H1 (cell line): ENCODE data around the gene CHCHD3. TPM values are rescaled to one million over a fixed set of nuclear protein-coding genes. Genes with fewer than 3 reads are reported as not detected.

Experiments used
- CTCF ChIA-PET: fragments of 300-600 bp; sonication (Branson Sonifier 250); formaldehyde crosslinking; loops from one replicate; lab custom pipeline; 2021; ENCODE audit not compliant: partially characterized antibody; lab: Charles Lee
- POLR2A ChIA-PET: fragments of 300-600 bp; sonication (Branson Sonifier 250); formaldehyde crosslinking; loops from one replicate; lab custom pipeline; 2021; ENCODE audit warnings: inconsistent platforms; ENCODE audit not compliant: partially characterized antibody; lab: Charles Lee
- DNase-seq, 2 experiments: peaks; one replicate each; pipeline versions ENCODE4 v3.0.0 to v3.0.0-alpha.2; 2010 to 2022; ENCODE audit warnings: low spot score in 2 of 2, low read depth in 1 of 2, mixed read lengths in 1 of 2
- FAIRE-seq: peaks from 2 replicates; lab custom pipeline; 2011; peaks lifted over from hg19 to GRCh38; lab: Jason Lieb, UNC
- H2AFZ ChIP-seq: 2 replicates; pipeline ENCODE4 v1.8.1; 2012; ENCODE audit warnings: low read length, inconsistent platforms
- H2AK5ac ChIP-seq: 2 replicates; pipeline ENCODE4 v1.6.1; 2013; ENCODE audit warnings: low read depth, low read length
- H2BK120ac ChIP-seq: replicated peaks from 2 replicates; pipeline ENCODE3; 2013; ENCODE audit warnings: low read depth, low read length, inconsistent platforms
- H2BK12ac ChIP-seq: 2 replicates; pipeline ENCODE4 v1.6.1; 2013; ENCODE audit warnings: low read depth, low read length
- H2BK15ac ChIP-seq: 2 replicates; pipeline ENCODE4 v1.6.1; 2013; ENCODE audit warnings: low read length
- H2BK20ac ChIP-seq: 2 replicates; pipeline ENCODE4 v1.6.1; 2013; ENCODE audit warnings: low read length
- H2BK5ac ChIP-seq: 2 replicates; pipeline ENCODE4 v1.6.1; 2013; ENCODE audit warnings: low read depth, low read length
- H3K14ac ChIP-seq: 2 replicates; pipeline ENCODE4 v1.6.1; 2013; ENCODE audit warnings: inconsistent platforms; ENCODE audit not compliant: insufficient read length
- H3K18ac ChIP-seq: 2 replicates; pipeline ENCODE4 v1.6.1; 2013; ENCODE audit warnings: low read length; ENCODE audit errors: extremely low read depth
- H3K23ac ChIP-seq: 2 replicates; pipeline ENCODE4 v1.6.1; 2013; ENCODE audit warnings: inconsistent platforms; ENCODE audit not compliant: insufficient read length
- H3K23me2 ChIP-seq: 2 replicates; pipeline ENCODE4 v1.6.1; 2013; ENCODE audit warnings: low read depth, low read length
- H3K27ac ChIP-seq: 2 replicates; pipeline ENCODE4 v1.6.1; 2011; ENCODE audit warnings: low read depth, low read length, inconsistent platforms
- H3K27me3 ChIP-seq, 4 experiments: replicated peaks in 1 of 4; 1 replicate in 1 of 4; 2 replicates in 3 of 4; pipeline versions ENCODE4 v1.6.1 to v1.8.1; 2011 to 2013; ENCODE audit warnings: low read length in 3 of 4, mild to moderate bottlenecking in 3 of 4, inconsistent platforms in 2 of 4, mixed read lengths in 2 of 4, moderate library complexity in 1 of 4; ENCODE audit not compliant: control insufficient read depth in 3 of 4, insufficient read depth in 3 of 4; ENCODE audit errors: extremely low read depth in 1 of 4
- H3K36me3 ChIP-seq, 4 experiments: 2 replicates each; pipeline versions ENCODE4 v1.6.1 to v1.8.1; 2011 to 2013; ENCODE audit warnings: mild to moderate bottlenecking in 4 of 4, low read length in 3 of 4, moderate library complexity in 2 of 4, control low read depth in 1 of 4, inconsistent platforms in 1 of 4; ENCODE audit not compliant: insufficient read depth in 4 of 4, control insufficient read depth in 2 of 4
- H3K4ac ChIP-seq: replicated peaks from 2 replicates; pipeline ENCODE3; 2013; ENCODE audit warnings: low read length, low read depth, mixed read lengths, inconsistent platforms; ENCODE audit not compliant: insufficient read length
- H3K4me1 ChIP-seq, 4 experiments: replicated peaks in 1 of 4; 1 replicate in 1 of 4; 2 replicates in 3 of 4; pipeline versions ENCODE4 v1.6.1 to v1.8.1; 2011 to 2013; ENCODE audit warnings: low read length in 3 of 4, inconsistent platforms in 2 of 4, mixed read lengths in 1 of 4; ENCODE audit not compliant: insufficient read depth in 4 of 4, control insufficient read depth in 3 of 4
- H3K4me2 ChIP-seq, 2 experiments: 2 replicates each; pipeline versions ENCODE4 v1.6.1 to v1.8.1; 2011 to 2013; ENCODE audit warnings: low read depth in 2 of 2, low read length in 2 of 2, control low read depth in 1 of 2, inconsistent platforms in 1 of 2, mild to moderate bottlenecking in 1 of 2; ENCODE audit not compliant: insufficient read depth in 1 of 2
- H3K4me3 ChIP-seq, 4 experiments: fragments of 200-600, 300-600 bp in 1 of 4; sonication (generic), shearing (Covaris generic), sonication (Bioruptor Twin) in 1 of 4; 2 replicates each; pipeline versions ENCODE4 v1.5.1 to v1.8.1; 2011 to 2016; ENCODE audit warnings: low read length in 4 of 4, low read depth in 3 of 4, control low read depth in 2 of 4, inconsistent platforms in 2 of 4, mild to moderate bottlenecking in 2 of 4, mixed read lengths in 1 of 4, moderate library complexity in 1 of 4; ENCODE audit not compliant: insufficient read depth in 2 of 4; ENCODE audit errors: extremely low read depth in 1 of 4
- H3K56ac ChIP-seq: replicated peaks from 2 replicates; pipeline ENCODE3; 2013; ENCODE audit warnings: low read depth, mild to moderate bottlenecking, mixed read lengths, low read length, inconsistent platforms; ENCODE audit not compliant: insufficient read length
- H3K79me1 ChIP-seq: 2 replicates; pipeline ENCODE4 v1.6.1; 2013; ENCODE audit warnings: low read depth, low read length, control low read depth
- H3K79me2 ChIP-seq, 2 experiments: 2 replicates each; pipeline versions ENCODE4 v1.6.1 to v1.8.1; 2012 to 2013; ENCODE audit warnings: low read length in 2 of 2, mild to moderate bottlenecking in 2 of 2, inconsistent platforms in 1 of 2; ENCODE audit not compliant: insufficient read depth in 2 of 2, control insufficient read depth in 1 of 2
- H3K9ac ChIP-seq, 4 experiments: replicated peaks in 1 of 4; 1 replicate in 1 of 4; 2 replicates in 3 of 4; pipeline versions ENCODE4 v1.6.1 to v1.8.1; 2011 to 2013; ENCODE audit warnings: low read depth in 3 of 4, low read length in 3 of 4, control low read depth in 2 of 4, mild to moderate bottlenecking in 2 of 4, moderate library complexity in 2 of 4, inconsistent platforms in 1 of 4; ENCODE audit errors: extremely low read depth in 1 of 4
- H3K9me3 ChIP-seq, 2 experiments: 2 replicates each; pipeline versions ENCODE4 v1.6.1 to v1.8.1; 2012 to 2013; ENCODE audit warnings: mild to moderate bottlenecking in 2 of 2, moderate library complexity in 2 of 2, control low read depth in 1 of 2, inconsistent platforms in 1 of 2, low read depth in 1 of 2, low read length in 1 of 2, mixed read lengths in 1 of 2; ENCODE audit not compliant: insufficient read depth in 2 of 2
- H4K20me1 ChIP-seq, 2 experiments: replicated peaks in 1 of 2; 2 replicates each; pipeline versions ENCODE3 to v1.8.1; 2011 to 2013; ENCODE audit warnings: inconsistent platforms in 2 of 2, low read length in 2 of 2, mild to moderate bottlenecking in 1 of 2; ENCODE audit not compliant: insufficient read depth in 2 of 2, control insufficient read depth in 1 of 2
- H4K5ac ChIP-seq: 2 replicates; pipeline ENCODE4 v1.6.1; 2013; ENCODE audit warnings: low read length, low read depth, mixed read lengths, inconsistent platforms; ENCODE audit not compliant: insufficient read length
- H4K8ac ChIP-seq: 2 replicates; pipeline ENCODE4 v1.8.0; 2013; ENCODE audit warnings: mild to moderate bottlenecking, moderate library complexity, low read length, inconsistent platforms; ENCODE audit not compliant: insufficient read depth; ENCODE audit errors: extremely low read depth
- H4K91ac ChIP-seq: replicated peaks from 2 replicates; pipeline ENCODE3; 2013; ENCODE audit warnings: low read length, mixed read lengths, inconsistent platforms; ENCODE audit not compliant: insufficient read length
- CREB1 ChIP-seq: IDR thresholded peaks from 2 replicates; pipeline ENCODE4 v1.6.1; 2012; ENCODE audit warnings: inconsistent platforms
- HDAC6 ChIP-seq: IDR thresholded peaks from one replicate; pipeline ENCODE4 v1.7.1; 2012; ENCODE audit warnings: low read depth, mild to moderate bottlenecking, inconsistent platforms, low read length, moderate library complexity
- SAP30 ChIP-seq: fragments of 300-600 bp; sonication (generic); IDR thresholded peaks from 2 replicates; pipeline ENCODE4 v1.7.1; 2012; ENCODE audit warnings: low read length, moderate library complexity, mild to moderate bottlenecking, inconsistent platforms; ENCODE audit not compliant: insufficient read depth, insufficient replicate concordance
- SIN3A ChIP-seq, 2 experiments: IDR thresholded peaks in 1 of 2; conservative IDR thresholded peaks in 1 of 2; 2 replicates each; pipeline ENCODE4 v1.6.1; 2011 to 2012; ENCODE audit warnings: low read length in 2 of 2, improper control_type of control experiment in 1 of 2, low read depth in 1 of 2, mild to moderate bottlenecking in 1 of 2
- SRF ChIP-seq: IDR thresholded peaks from 2 replicates; pipeline ENCODE4 v1.6.1; 2011; ENCODE audit warnings: mild to moderate bottlenecking, low read depth, low read length, moderate library complexity
- TCF12 ChIP-seq: IDR thresholded peaks from 2 replicates; pipeline ENCODE4 v1.6.1; 2011; ENCODE audit warnings: low read depth, mild to moderate bottlenecking, low read length
- WGBS, 2 experiments: shearing (Covaris generic) in 1 of 2; methylation state at CpG; one replicate each; pipeline versions ENCODE4 v1.1.6 to v1.1.7; 2013 to 2015; ENCODE audit warnings: low lambda C conversion rate in 2 of 2, mixed read lengths in 2 of 2, inconsistent platforms in 1 of 2, low coverage in 1 of 2, missing lambda C conversion rate in 1 of 2; ENCODE audit not compliant: insufficient replicate concordance in 2 of 2, insufficient coverage in 1 of 2, insufficient read length in 1 of 2; ENCODE audit errors: extremely low coverage in 1 of 2, missing lambda C conversion rate in 1 of 2; 5-methylcytosine and 5-hydroxymethylcytosine counted together
- polyA plus RNA-seq, 7 experiments: library from polyadenylated mRNA; depleted of rRNA in 3 of 7; stranded (reverse) in 5 of 7; unstranded in 2 of 7; fragments of >200 nt in 5 of 7; fragments of 200-250 nt in 2 of 7; gene quantifications; 1 replicate in 5 of 7; 2 replicates in 1 of 7; 4 replicates in 1 of 7; pipeline versions ENCODE4 v1.2.1 to v1.2.3, GENCODE V29; 2011 to 2013; ENCODE audit warnings: missing spikeins in 2 of 7, mixed read lengths in 2 of 7
- total RNA-seq: library from RNA; stranded (reverse); fragmentation: NEBNext Ultra II Directional; extraction: Animal tissue kit (Norgen Biotek cat#: 25700); gene quantifications from 2 replicates; pipeline ENCODE4 v1.2.1, GENCODE V29; 2021

Gene CHCHD3
- total and polyA plus RNA-seq, 2 of the 8 experiments (the other 6 are each of a cell fraction or from before 2014, with no cell fraction given): 42.9 to 137 TPM

- Histone ChIP-seq H3K23ac (no peak overlapping the region), H3K23me2 (peaks cover 7% of the 10 kb centered on the region), H2AK5ac (no peak overlapping the region), H4K5ac (no peak overlapping the region), H4K91ac (no peak overlapping the region), H2BK120ac (no peak overlapping the region), H3K36me3 (no peaks in the 10 kb centered on the region), H3K4ac (no peak overlapping the region), H3K56ac (no peak overlapping the region), H3K9ac (no peak overlapping the region), H3K27me3 (no peaks in the 10 kb centered on the region), H2BK5ac (no peak overlapping the region), H3K4me2 (no peak overlapping the region), H3K18ac (no peak overlapping the region), H2BK12ac (no peak overlapping the region), H4K20me1 (peaks cover 3 to 5% of the 10 kb centered on the region in 2 experiments), H2AFZ (peak overlapping the region; percentile 96), H4K8ac (no peak overlapping the region), H2BK20ac (no peak overlapping the region), H2BK15ac (no peak overlapping the region), H3K79me1 (peaks cover 2% of the 10 kb centered on the region), H3K4me1 (peaks cover 0 to 12% (median 8%) of the 10 kb centered on the region in 4 experiments; a peak in 3 of 7 replicates), H3K27ac (no peak overlapping the region), H3K14ac (no peak overlapping the region), H3K4me3 (no peak overlapping the region), H3K9me3 (no peaks in the 10 kb centered on the region), H3K79me2 (peaks cover 13 to 45% of the 10 kb centered on the region in 2 experiments; a peak in 3 of 4 replicates)
- 95% methylated on average over 3 of the region's 3 CpGs; no CpG with 5 or more reads in 1 of the 2 experiments for WGBS, 2 experiments
- ChIA-PET CTCF (no interaction called here), POLR2A (interaction anchor here (0.7 to 1.3 kb wide), 5 partner anchors 11 to 179 kb away, joined by 3 to 6 read pairs (median 3); partner anchors contain the start of gene EXOC4)
- no peak for FAIRE-seq
- no peak for DNase-seq
- TF ChIP-seq SAP30 (no peak), SRF (no peak), HDAC6 (no peak), CREB1 (no peak), SIN3A (conservative IDR thresholded peaks at IDR 0.05 in 1 of 2, IDR thresholded peaks at IDR 0.05 in 1 of 2; ENCODE audit: low read depth in 1 of 2, low read length in 2 of 2) (no peak), TCF12 (no peak)
These were observed 488 bp upstream of the CHCHD3 start for GRCh38 chr7:133082390-133082766.
